Fibroblast of villous mesenchyme (primary cell): ENCODE data around the gene EIF5A. TPM values are rescaled to one million over a fixed set of nuclear protein-coding genes. Genes with fewer than 3 reads are reported as not detected.
A peak's percentile ranks its signal among the peaks of the same experiment; 100 is the strongest.

Experiments
- DNase-seq: peaks from one replicate; pipeline ENCODE4 v3.0.0-alpha.2; 2010; ENCODE audit warnings: low read depth
- H3K4me3 ChIP-seq: 2 replicates; pipeline ENCODE4 v1.5.1; 2011; ENCODE audit warnings: low read depth, mild to moderate bottlenecking, low read length
- total RNA-seq: library from RNA; depleted of rRNA; stranded (reverse); fragments of >200 nt; gene quantifications from 2 replicates; pipeline ENCODE4 v1.2.3, GENCODE V29; 2012
- TF ChIP-seq, protein P1 (sequence below): IDR thresholded peaks from 2 replicates; pipeline ENCODE4 v1.5.1; 2012; ENCODE audit warnings: low read depth, mild to moderate bottlenecking, low read length; ENCODE audit not compliant: insufficient read depth

EIF5A gene
- total RNA-seq = 607 and 641 TPM in 2 replicates

- DNase-seq = peak; percentile 100
- H3K4me3 ChIP-seq = peak within 1 kb of the TSS; percentile 75
- TF ChIP-seq, protein P1, sequence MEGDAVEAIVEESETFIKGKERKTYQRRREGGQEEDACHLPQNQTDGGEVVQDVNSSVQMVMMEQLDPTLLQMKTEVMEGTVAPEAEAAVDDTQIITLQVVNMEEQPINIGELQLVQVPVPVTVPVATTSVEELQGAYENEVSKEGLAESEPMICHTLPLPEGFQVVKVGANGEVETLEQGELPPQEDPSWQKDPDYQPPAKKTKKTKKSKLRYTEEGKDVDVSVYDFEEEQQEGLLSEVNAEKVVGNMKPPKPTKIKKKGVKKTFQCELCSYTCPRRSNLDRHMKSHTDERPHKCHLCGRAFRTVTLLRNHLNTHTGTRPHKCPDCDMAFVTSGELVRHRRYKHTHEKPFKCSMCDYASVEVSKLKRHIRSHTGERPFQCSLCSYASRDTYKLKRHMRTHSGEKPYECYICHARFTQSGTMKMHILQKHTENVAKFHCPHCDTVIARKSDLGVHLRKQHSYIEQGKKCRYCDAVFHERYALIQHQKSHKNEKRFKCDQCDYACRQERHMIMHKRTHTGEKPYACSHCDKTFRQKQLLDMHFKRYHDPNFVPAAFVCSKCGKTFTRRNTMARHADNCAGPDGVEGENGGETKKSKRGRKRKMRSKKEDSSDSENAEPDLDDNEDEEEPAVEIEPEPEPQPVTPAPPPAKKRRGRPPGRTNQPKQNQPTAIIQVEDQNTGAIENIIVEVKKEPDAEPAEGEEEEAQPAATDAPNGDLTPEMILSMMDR = no peak
These were observed at the start of gene EIF5A for GRCh38 chr17:7306911-7307685. Gene EIF5A (plus strand): TSS chr17:7307628. CDS start chr17:7309636, 2,008 bp downstream.

DNA sequence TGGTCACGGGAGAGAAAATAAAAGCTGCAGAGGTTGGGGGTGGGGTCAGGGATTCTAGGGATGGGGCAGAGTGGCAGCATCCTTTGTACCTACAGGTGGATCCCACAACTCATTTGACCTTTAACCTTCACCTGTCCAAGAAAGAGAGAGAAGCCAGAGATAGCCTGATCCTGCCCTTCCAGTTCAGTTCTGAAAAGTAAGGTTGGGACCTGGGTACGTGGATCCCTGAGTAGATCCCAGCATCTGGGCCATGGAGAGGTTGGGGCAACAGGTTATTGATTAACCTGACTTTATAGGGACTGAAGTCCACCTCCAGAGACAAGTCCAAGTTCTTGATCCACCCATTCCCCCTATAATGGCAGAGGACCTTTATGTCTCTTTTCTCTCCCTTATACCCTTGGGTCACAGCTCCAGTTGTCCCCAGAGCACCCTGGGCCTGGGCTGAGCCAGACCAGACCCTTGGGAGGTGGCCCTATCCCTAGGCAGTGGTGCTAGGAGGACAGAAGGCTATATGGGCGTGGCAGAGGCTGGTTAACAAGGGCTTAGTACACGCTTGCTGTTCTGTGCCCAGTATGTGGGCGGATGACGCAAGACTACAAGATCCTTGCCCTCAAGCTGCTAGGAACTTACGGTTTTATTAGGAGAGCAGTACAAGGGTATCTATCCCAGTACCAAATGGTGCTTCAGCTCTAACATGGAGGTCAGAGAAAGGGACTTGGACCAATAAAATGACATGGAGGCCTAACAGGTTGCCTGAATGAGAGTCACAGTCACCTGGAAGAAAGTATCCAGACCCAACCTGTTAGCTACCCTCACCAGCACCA lies 48.5 kb upstream of the EIF5A start:
- DNase-seq = peak; percentile 84
- no peak overlapping the region for H3K4me3 ChIP-seq
- TF ChIP-seq, protein P1 = no peak

DNA sequence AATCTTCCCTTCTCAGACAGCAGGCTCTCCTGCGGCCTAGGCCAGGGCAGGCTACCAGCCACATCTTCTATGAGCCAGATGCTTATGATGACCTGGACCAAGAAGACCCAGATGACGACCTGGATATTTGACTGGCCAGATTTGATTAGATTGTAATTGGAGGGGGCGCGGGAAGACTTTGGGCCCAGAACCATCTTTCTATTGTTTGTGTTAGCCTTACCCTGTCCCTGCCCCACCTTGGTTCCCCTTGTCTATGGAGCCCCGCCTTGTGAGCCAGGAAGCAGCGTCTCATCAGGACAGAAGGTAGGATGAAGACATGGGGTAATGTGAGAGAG lies 47.9 kb upstream of the EIF5A start:
- H3K4me3 ChIP-seq = no peak overlapping the region
- TF ChIP-seq, protein P1 = no peak
- no peak for DNase-seq

DNA sequence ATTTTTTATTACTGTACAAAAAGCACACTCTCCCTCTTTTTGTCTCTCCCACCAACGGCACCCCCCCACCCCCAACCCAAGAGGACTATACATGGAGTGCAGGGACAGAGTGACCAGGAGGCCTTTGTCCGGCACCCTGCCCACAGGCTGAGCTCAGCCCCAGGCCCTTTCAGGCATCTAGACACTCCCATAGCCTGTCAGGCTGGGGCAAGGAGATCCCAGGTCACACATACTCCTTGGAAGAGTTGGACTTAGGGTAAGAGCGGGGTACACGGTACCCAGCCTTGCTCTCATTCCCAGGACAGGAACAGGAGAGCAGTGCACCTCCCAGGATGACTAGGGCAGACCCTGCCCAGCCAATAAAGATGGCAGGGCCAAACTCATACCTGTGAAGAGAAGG lies 47.3 kb upstream of the EIF5A start:
- no peak overlapping the region for H3K4me3 ChIP-seq
- TF ChIP-seq, protein P1 = no peak
- no peak for DNase-seq

GRCh38 chr17:7260651-7261378 lies 46.6 kb upstream of the EIF5A start:
- TF ChIP-seq, protein P1 = no peak
- H3K4me3 ChIP-seq = peak overlapping the region; percentile 53
- DNase-seq = no peak

DNA sequence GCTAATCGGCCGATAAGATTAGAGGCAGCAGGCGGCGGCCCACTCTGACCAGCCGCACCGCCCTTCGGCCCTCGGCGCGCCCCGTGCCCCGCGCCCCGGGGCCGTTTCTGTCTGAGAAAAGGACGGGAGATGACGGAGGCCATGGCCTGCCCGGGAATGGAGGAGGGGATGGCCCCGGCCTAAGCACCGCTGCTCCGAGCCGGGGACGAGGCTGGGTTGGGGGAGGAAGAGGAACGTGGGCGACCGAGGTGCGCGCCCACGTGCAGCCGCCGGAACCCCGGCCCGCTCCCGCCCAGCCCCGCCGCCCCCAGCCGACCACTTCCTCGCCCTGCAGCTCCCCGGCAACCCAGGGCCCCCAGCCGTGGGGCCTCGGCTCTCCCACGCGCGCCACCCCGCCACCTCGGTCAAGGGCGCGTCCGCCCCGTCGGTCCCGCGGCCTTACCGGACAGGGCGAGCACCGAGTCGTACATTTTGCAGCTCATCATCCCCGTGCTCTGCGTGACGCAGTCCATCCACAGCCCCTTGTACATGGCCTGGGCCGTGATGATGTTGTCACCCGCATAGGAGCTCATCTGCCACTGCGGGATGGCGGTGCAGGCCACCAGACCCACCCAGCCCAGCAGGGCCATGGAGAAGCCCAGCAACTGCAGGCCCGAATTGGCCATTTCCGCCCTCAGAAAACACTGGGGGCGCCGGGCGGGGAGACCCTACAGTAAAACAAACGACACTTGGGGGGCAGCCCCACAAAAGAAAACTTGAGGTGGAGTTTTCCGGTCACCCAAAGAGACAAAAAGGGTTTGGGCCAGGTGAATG lies 45.8 kb upstream of the EIF5A start:
- H3K4me3 ChIP-seq = peak overlapping the region; percentile 56
- DNase-seq = no peak
- TF ChIP-seq, protein P1 = no peak
